GM18909 (cell line): ENCODE results near the gene BRD1.
"Not testable (repeated sequence)": the region's sequence is repeated elsewhere in the genome, so short reads cannot be mapped to it uniquely, and the experiment has no call there.

ENCODE experiments used
- ATAC-seq: cut with Tn5 transposase; IDR thresholded peaks from one replicate; pipeline ENCODE4 v1.9.1; 2021; ENCODE audit warnings: mild to moderate bottlenecking; ENCODE audit not compliant: unreplicated experiment, poor library complexity

The BRD1 gene

DNA sequence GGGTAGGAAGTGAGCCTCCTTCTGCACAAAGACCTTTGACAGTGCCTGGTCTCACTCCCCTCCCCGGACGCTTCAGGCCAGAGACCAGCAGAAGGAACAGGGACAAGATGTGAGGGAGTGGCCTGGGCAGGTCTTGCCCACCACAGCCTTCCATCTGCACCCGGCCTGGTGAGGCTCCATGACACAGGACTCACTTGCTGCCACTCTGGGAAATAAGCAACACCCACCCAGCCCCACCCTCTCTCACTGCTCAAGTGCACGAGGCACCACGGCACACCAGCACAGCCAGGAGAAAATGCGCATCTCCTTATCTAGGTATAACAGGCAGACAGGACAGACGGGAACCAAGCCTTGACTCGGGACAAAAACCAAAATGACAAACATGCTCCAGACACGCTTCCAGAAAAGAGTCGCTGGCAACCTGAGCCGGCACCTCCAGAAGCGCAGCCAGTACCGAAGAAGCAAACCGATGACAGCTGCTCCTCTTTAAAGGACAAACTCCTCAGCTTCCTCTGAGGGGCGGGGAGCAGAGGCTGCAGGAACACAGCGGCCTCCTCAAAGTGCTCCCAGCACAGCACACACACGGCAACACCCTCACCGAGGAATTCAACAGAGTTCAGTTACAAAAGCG lies 41.7 kb downstream of the BRD1 start:
- ATAC-seq = no peak

GRCh38 chr22:49785046-49785521 lies 42.6 kb downstream of the BRD1 start:
- no peak for ATAC-seq

DNA sequence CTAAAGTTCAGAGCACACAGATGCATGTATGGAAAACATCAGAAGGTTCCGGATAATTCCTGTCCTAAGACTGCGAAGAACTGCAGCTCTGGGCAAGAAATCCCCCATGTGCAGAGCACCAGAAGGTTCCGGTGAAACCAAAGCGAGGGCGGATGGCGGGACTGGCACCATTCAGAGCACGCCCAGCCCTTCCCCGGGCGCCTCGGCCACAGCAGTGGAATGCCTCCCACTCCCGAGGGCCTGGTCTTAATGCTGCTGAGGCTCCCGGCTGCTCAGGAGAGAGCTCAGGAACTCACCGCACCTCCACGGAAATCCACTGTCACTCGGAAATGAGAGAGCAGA lies 43.1 kb downstream of the BRD1 start:
- ATAC-seq = no peak

- ATAC-seq = no peak
These were observed 43.6 kb downstream of the BRD1 start for GRCh38 chr22:49783926-49784629.

DNA sequence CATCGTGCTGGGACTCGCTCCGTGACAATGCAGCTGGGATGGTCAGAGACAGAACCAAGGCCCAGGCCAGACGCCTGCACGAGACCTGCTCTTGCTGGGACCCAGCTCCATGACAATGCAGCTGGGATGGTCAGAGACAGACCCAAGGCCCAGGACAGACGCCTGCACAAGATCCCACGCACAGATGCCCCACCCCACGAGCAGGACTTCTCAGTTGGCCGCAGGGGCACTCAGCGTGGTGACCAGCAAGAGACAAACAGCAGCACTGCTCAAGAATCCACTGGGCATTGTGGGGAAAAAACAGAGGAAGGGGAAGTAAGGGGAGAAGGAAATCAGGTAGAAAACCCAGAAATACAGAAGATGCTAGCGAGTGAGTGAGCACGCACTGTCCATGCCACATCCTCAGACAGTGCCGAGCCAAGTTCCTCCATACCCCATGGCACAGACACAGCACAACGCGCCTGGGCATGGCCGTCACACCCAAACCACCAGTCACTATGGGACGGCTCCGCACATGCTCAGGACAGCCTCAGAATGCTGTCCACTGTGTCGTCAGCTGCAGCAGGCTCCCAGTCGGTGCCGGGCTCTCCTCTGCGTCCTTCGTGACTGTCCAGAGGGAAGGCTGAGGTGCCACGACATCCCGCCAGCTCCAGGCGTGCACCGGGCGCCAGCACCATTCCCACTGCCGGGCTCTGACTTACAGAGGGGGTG lies 44.5 kb downstream of the BRD1 start:
- ATAC-seq = no peak

GRCh38 chr22:49781886-49782285 lies 45.8 kb downstream of the BRD1 start:
- ATAC-seq = not testable (repeated sequence)

- no peak for ATAC-seq
These were observed 46.3 kb downstream of the BRD1 start for GRCh38 chr22:49781289-49781782.

DNA sequence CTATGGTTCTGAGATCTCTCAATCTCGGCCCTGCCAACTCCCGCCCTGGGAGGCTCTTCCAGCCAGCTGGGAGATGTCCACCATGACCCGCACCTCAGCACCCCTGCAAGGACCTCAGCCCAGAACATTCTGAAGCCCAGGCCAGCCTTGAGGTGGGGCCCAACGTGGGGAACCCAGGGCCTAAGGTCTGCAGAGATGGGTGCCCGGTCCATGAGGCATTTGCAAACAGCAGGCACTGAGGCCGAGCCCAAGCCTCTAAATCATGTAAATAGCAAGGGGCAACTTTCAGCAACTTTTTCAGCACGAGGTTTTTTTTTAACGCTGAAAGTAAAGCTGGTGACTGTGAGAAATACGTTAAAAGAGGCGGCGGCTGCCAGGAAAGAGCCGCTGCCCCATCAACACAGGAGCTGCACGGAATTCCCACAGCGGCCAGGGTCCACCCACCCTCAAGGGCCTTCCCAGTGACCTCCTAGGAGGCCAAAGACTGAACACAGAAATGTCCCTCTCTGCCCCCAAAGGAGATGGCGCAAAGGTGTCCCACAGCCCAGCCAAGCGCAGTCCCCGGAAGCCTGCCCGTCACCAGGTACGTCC lies 46.9 kb downstream of the BRD1 start:
- ATAC-seq = no peak

- ATAC-seq = no peak
These were observed 47.6 kb downstream of the BRD1 start for GRCh38 chr22:49779853-49780697.

DNA sequence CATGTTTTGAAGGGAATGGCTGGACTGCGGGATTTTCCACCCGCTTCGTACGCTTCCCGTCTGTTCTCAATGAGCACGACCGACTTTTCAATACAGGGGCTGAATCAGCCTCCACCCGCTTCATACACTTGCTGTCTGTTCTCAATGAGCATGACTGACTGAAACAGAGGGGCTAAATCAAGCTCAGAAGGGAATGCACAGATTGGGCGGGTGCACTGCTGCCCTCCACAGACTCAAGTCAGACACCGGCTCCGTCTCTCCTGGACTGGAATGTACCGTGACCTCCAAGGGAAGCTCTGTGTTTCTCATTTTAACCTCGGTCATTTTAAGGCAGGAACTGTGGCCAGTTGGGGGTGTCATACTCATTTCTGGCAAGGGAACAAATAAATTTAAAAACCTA lies 48.5 kb downstream of the BRD1 start:
- no peak for ATAC-seq

DNA sequence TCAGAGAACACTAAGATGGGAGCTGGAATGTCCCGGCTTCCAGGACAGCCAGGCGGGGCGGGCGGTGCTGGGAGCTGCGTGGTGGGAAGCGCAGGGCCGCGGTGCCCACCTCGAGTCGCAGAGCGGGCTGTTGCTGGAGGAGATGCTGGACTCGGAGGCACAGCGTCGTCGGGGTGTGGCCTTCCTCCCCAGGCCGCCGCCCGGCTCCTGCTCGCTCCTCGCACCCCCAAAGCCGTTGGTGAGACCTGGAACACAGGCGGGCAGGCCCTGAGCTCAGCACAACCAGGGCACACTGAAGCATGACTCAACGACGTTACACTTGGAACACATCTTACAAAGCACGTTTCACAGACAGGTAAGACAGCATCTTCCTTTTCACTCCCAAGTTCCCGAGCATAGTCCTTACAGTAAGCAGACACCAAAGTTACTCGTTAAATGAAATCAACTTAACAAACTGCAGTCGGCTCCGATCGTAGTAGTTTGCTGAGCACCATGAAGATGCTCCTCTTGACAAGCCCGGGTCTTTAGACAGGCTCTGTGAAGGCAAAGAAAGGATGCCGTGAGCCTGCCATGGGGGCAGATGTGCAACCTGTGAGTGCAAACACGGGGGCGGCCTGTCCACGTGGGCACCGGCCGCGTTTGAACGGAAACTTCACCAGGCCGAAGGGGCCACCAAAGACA lies 50.0 kb downstream of the BRD1 start:
- ATAC-seq = no peak

- no peak for ATAC-seq
These were observed 50.8 kb downstream of the BRD1 start for GRCh38 chr22:49776891-49777290.

DNA sequence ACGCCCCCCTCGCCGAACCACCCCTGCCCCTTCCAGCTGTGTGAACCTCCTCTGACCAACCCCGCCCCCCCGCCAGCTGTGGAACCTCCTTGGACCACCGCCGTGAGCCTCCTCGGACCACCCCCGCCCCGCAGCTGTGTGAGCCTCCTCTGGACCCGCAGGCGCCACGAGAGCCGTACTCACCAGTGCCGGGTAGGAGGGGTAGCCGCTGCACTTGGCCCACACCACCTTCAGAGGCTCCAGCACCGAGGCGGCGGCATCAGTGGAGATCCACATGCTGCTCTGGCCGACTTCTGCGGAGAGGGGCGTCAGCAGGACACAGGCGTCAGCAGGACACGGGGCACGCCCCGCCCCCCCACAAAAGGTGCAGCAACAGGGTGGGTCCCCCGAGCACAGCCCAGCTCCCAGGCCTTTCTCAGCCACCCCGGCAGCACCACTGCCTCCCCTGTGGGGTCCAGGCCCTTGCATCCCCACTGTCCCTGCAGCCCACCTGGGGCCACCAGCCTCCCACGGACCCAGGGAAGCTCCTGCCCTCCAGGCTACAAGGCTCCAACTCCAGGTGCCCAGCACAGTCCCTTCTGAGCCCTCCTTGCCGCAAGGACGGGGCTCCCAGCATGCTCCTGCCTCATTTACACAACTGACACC lies 51.7 kb downstream of the BRD1 start:
- no peak for ATAC-seq

DNA sequence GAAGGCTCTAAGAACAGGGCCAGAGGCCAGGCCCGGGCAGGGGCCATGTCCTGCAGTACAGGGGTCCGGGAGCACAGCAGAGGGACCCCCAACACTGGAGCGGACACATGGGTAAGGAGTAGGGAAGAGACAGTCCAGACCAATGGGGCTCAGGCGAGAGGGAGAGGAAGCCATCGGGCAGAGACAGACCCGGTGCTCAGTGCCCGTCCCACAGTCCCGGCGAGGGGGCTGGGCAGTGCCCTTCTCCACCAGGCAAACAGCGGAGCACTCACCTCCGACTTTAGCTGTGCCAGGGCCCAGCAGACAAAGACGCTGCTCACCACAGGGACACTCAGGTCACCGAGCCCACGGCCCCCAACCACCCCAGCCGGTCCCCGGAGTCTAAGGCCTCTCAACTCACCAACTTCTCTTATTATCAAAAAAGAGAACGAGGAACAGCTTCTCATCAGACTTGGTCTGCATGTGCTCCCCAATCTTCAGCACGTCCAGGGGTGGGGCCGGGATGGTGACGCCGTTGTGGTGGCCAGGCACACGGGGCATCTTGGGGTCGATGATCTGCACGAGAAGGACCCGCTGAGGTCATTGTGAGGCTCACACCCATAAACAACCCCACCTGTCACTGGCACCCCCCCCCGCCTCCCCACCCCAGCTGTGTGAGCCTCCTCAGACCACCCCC lies 52.3 kb downstream of the BRD1 start:
- ATAC-seq = no peak

DNA sequence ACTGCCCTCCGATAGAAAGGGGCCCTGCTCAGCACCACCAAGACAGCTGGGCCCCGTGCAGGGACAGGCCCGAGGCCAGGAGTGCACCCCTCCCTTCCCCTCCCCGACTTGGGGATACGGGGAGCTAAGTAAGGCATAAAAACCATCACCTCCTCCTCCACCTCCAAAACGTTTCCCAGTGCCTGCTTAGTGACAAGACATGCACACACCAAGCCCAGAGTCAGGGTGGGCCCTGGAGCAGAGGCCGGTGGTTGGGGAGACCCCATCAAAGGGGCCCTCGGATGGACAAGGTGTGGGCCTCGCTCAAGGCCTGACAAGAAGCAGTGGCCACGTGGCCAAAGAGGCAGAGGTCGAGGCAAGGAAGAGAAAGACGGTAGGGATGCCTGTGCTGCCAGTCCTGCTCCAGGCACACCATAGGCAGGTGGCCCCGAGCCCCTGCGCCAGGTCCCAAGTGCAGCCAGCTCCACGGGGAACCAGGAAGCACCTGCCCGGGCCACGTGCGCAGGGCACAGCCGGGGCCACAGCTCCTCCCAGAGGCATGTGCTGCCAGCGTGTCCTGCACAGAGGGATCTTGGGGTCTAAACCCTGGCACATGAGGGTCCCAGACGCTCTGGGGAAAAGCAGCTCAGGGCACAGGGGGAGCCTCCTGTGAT lies 53.0 kb downstream of the BRD1 start:
- ATAC-seq = no peak

DNA sequence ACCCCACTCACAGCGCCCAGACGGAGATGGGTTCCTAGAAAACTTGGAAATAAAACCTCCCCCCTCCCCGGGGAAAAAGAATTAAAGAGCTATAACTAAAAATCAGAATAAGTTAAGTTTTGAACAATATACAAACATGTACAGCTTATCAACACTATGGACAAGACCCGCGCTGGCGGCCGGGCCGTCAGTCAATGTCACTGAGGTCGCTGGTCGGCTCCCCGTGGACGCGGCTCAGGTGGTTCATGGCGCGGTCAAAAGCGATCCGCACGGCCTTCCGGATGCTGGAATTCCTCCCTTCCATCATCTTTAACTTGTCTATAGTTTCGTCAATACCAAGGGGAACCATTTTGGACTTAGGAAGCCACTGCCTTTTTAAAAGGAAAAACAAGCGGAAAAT lies 53.6 kb downstream of the BRD1 start:
- ATAC-seq = no peak

DNA sequence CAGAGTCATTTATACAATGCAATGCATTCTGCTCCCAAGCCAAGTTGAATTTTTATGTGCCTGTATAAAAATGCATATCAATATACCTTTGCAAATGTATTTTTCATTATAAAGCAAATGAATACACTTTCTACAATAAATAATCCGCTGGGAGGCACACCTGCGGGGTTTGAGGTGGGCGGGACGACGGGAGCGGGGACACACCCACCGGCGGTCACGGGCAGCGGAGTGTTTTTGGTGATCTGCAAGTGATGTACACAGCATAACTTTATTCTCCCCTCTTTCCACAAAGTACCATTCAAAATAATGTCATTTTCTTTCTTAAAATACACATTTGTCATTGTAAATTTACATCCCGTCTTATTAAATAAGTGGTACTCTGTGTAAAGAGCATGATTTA lies 54.1 kb downstream of the BRD1 start:
- ATAC-seq = no peak

GRCh38 chr22:49772692-49773091 lies 55.0 kb downstream of the BRD1 start:
- no peak for ATAC-seq
